HCT116 (cell line): Measurements from ENCODE around the gene GNAO1. TPM values are rescaled to one million over a fixed set of nuclear protein-coding genes. Genes with fewer than 3 reads are reported as not detected.

ENCODE experiments used
- ATAC-seq: fragments of 200-7000 bp; cut with Tn5 transposase; 2 replicates; pipeline ENCODE4 v1.9.1; 2020; ENCODE audit warnings: mild to moderate bottlenecking, moderate library complexity
- BruUV-seq: library from RNA; stranded (reverse); fragments of 400-500 nt; replicated peaks from 2 replicates; lab custom pipeline; 2021; lab: Mats Ljungman, UMichigan
- CTCF ChIA-PET: fragments of 300-600 bp; sonication (Branson Sonifier 250); formaldehyde crosslinking; loops from one replicate; lab custom pipeline; 2021; ENCODE audit warnings: antibody characterized with exemption; lab: Charles Lee
- POLR2A ChIA-PET: fragments of 300-600, 350-600 bp; sonication (Branson Sonifier 250); formaldehyde crosslinking; loops from one replicate; lab custom pipeline; 2021; ENCODE audit warnings: antibody characterized with exemption; lab: Charles Lee
- RAD21 ChIA-PET, 2 experiments: fragments of 300-600 bp; sonication (Branson Sonifier 250); formaldehyde crosslinking; loops; one replicate each; lab custom pipeline; 2023; ENCODE audit warnings: low total read pairs in 2 of 2; ENCODE audit not compliant: uncharacterized antibody in 2 of 2, unreplicated experiment in 2 of 2, low non-redundant PET in 1 of 2; lab: Charles Lee
- DNase-seq: peaks from one replicate; pipeline ENCODE4 v3.0.0-alpha.2; 2010; ENCODE audit warnings: low read depth, low spot score
- H2AFZ ChIP-seq: fragments of 200-600 bp; shearing (Covaris generic), sonication (generic); 2 replicates; pipeline ENCODE4 v1.6.1; 2017; ENCODE audit warnings: low read depth, mixed run types, mixed read lengths, antibody characterized with exemption, low read length; ENCODE audit not compliant: poor library complexity, severe bottlenecking
- H3K27ac ChIP-seq: 2 replicates; pipeline ENCODE4 v1.5.1; 2012; ENCODE audit warnings: low read depth, low read length
- H3K27me3 ChIP-seq: fragments of 200-600 bp; sonication (generic); 2 replicates; pipeline ENCODE4 v1.6.1; 2016; ENCODE audit warnings: mixed run types, low read length, mixed read lengths; ENCODE audit not compliant: insufficient read depth
- H3K36me3 ChIP-seq, 2 experiments: fragments of 200-500 bp in 1 of 2; fragments of 200-600 bp in 1 of 2; sonication (Bioruptor generic) in 1 of 2; sonication (generic) in 1 of 2; 2 replicates each; pipeline versions ENCODE4 v1.5.1 to v1.6.1; 2014 to 2016; ENCODE audit warnings: low read length in 2 of 2, inconsistent platforms in 1 of 2, mixed read lengths in 1 of 2, mixed run types in 1 of 2; ENCODE audit not compliant: insufficient read depth in 2 of 2, control insufficient read depth in 1 of 2
- H3K4me1 ChIP-seq, 2 experiments: fragments of 200-600 bp in 1 of 2; sonication (generic) in 1 of 2; 2 replicates each; pipeline versions ENCODE4 v1.5.1 to v1.6.1; 2012 to 2017; ENCODE audit warnings: low read length in 2 of 2, inconsistent platforms in 1 of 2, mild to moderate bottlenecking in 1 of 2, mixed read lengths in 1 of 2, mixed run types in 1 of 2, moderate library complexity in 1 of 2; ENCODE audit not compliant: insufficient read depth in 2 of 2, control insufficient read depth in 1 of 2
- H3K4me2 ChIP-seq: fragments of 200-600 bp; sonication (generic); 2 replicates; pipeline ENCODE4 v1.6.1; 2017; ENCODE audit warnings: mixed run types, low read length, mixed read lengths
- H3K4me3 ChIP-seq, 2 experiments: fragments of 200-600 bp in 1 of 2; sonication (generic) in 1 of 2; replicated peaks in 1 of 2; 2 replicates each; pipeline ENCODE4 v1.5.1; 2011 to 2016; ENCODE audit warnings: low read length in 2 of 2, control low read depth in 1 of 2, low read depth in 1 of 2, mild to moderate bottlenecking in 1 of 2, mixed read lengths in 1 of 2, mixed run types in 1 of 2
- H3K79me2 ChIP-seq: fragments of 200-600 bp; sonication (generic); 2 replicates; pipeline ENCODE4 v1.6.1; 2017; ENCODE audit warnings: mild to moderate bottlenecking, mixed run types, low read length, moderate library complexity, mixed read lengths; ENCODE audit not compliant: insufficient read depth
- H3K9ac ChIP-seq: fragments of 200-600 bp; sonication (generic); 2 replicates; pipeline ENCODE4 v1.6.1; 2016; ENCODE audit warnings: low read length, mixed read lengths
- H3K9me2 ChIP-seq: fragments of 200-600 bp; sonication (generic), shearing (Covaris generic); 2 replicates; pipeline ENCODE4 v1.6.1; 2017; ENCODE audit warnings: mixed run types, mild to moderate bottlenecking, moderate library complexity; ENCODE audit not compliant: insufficient read depth
- H3K9me3 ChIP-seq, 2 experiments: fragments of 200-500 bp in 1 of 2; fragments of 200-600 bp in 1 of 2; sonication (Bioruptor generic) in 1 of 2; sonication (generic) in 1 of 2; 2 replicates each; pipeline ENCODE4 v1.6.1; 2014 to 2017; ENCODE audit warnings: low read length in 2 of 2, mixed read lengths in 2 of 2, inconsistent platforms in 1 of 2, low read depth in 1 of 2, mild to moderate bottlenecking in 1 of 2, mixed run types in 1 of 2, moderate library complexity in 1 of 2; ENCODE audit not compliant: control insufficient read depth in 1 of 2, insufficient read depth in 1 of 2
- H4K20me1 ChIP-seq: fragments of 200-600 bp; sonication (generic), shearing (Covaris generic); 2 replicates; pipeline ENCODE4 v1.6.1; 2017; ENCODE audit warnings: mixed run types, mild to moderate bottlenecking, moderate library complexity; ENCODE audit not compliant: insufficient read depth
- CBX3 ChIP-seq: IDR thresholded peaks from 2 replicates; pipeline ENCODE4 v1.6.1; 2012; ENCODE audit warnings: low read depth
- MAX ChIP-seq: IDR thresholded peaks from 2 replicates; pipeline ENCODE4 v1.6.1; 2012
- POLR2AphosphoS5 ChIP-seq: IDR thresholded peaks from 2 replicates; pipeline ENCODE4 v1.6.1; 2011; ENCODE audit warnings: mild to moderate bottlenecking, low read depth, low read length, moderate library complexity
- RAD21 ChIP-seq: IDR thresholded peaks from 2 replicates; pipeline ENCODE4 v1.6.1; 2012; ENCODE audit warnings: low read depth, mild to moderate bottlenecking
- SIN3A ChIP-seq: IDR thresholded peaks from 2 replicates; pipeline ENCODE4 v1.6.1; 2012; ENCODE audit warnings: low read depth
- SP1 ChIP-seq: IDR thresholded peaks from 2 replicates; pipeline ENCODE4 v1.6.1; 2012; ENCODE audit warnings: low read depth
- intact Hi-C: fragments of 100-400 bp; cut with micrococcal nuclease; formaldehyde crosslinking; loops from 2 replicates; pipeline ENCODE4 v1.10.0; 2022
- total RNA-seq: library from RNA; stranded (reverse); gene quantifications from one replicate; pipeline ENCODE4 v1.2.1, GENCODE V29; 2021; ENCODE audit not compliant: unreplicated experiment

Gene GNAO1
- total RNA-seq, 1 experiment from 2014 or later, result 0.12 TPM

DNA sequence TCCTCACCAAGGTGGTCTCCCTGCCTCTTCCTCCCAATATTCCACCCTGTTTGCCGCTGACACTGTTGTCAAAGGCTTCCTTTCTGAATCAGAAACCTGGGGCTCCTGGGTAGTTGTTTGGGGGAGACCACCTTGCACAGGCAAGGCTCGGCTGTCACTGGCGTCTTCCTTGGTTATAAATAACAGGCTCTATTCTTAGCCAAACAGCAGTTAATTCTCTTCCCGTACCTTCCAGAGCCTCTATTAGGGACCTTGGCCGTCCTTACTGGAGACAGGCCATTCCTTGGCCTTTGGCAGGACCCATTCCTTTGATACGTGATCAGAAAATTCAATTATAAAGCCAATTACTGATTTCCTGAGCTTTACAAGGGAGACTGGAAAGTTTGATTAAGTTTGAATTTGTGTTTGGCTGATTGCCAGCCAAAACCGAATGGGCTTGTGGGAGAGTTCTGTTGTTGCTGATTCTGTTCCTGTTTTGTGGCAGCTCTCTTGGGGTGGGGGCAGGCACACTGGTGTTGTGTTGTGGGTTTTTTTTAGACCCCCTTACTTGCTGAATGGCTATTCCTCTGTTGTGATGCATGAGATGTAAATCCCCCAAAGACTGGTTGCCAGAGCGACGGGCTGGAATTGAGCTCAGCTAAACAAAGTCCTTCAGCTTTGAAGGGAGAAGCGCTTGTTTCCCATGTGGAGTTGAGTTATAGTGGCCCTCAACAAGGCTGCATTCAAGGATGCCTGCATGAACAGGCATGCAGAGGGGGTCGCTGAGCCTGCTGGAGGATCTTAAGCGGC, 104.6 kb downstream of the GNAO1 start:
- H3K9me3 ChIP-seq, result no peaks in the 10 kb centered on the region
- H3K9me2 ChIP-seq, result no peaks in the 10 kb centered on the region
- no peak for TF ChIP-seq MAX
- no peak for TF ChIP-seq SIN3A
- TF ChIP-seq, all 23 proteins: peak for 0
- POLR2A ChIA-PET, result no interaction called here
- intact Hi-C loops, result no loop called here
- Histone ChIP-seq H3K4me2 (no peak overlapping the region), H3K4me3 (no peak overlapping the region), H4K20me1 (no peaks in the 10 kb centered on the region), H3K79me2 (no peaks in the 10 kb centered on the region), H2AFZ (no peak overlapping the region), H3K36me3 (no peaks in the 10 kb centered on the region), H3K27me3 (peaks cover 5% of the 10 kb centered on the region; the same call in 1 of the 2 replicates), H3K27ac (no peak overlapping the region), H3K9ac (no peak overlapping the region), H3K4me1 (no peaks in the 10 kb centered on the region)
- CTCF ChIA-PET, result no interaction called here
- ATAC-seq, result no peak
- BruUV-seq, result no TSS peak
- DNase-seq, result no peak
- RAD21 ChIA-PET, result no interaction called here

- RAD21 ChIA-PET, result no interaction called here
- Histone ChIP-seq H3K79me2 (no peaks in the 10 kb centered on the region), H3K4me1 (no peaks in the 10 kb centered on the region), H3K27me3 (no peaks in the 10 kb centered on the region; the same call in 1 of the 2 replicates), H2AFZ (no peak overlapping the region), H3K9ac (no peak overlapping the region), H3K4me2 (no peak overlapping the region), H3K9me2 (no peaks in the 10 kb centered on the region), H3K27ac (no peak overlapping the region), H3K36me3 (no peaks in the 10 kb centered on the region), H3K4me3 (no peak overlapping the region), H3K9me3 (no peaks in the 10 kb centered on the region), H4K20me1 (no peaks in the 10 kb centered on the region)
- CTCF ChIA-PET, result no interaction called here
- no TSS peak for BruUV-seq
- intact Hi-C loops, result no loop called here
- no peak for DNase-seq
- TF ChIP-seq POLR2AphosphoS5 (no peak), CBX3 (no peak), SP1 (no peak), RAD21 (no peak)
- POLR2A ChIA-PET, result no interaction called here
- ATAC-seq, result no peak
These were observed 106.4 kb downstream of the GNAO1 start for GRCh38 chr16:56297684-56298083.
